NCI-H2081 treated with DMSO at 0.1 percent for 48 hours (cell line): ENCODE measurements around the gene RTF1.
"Not testable (repeated sequence)": the region's sequence is repeated elsewhere in the genome, so short reads cannot be mapped to it uniquely, and the experiment has no call there.

ENCODE experiments used
- DNase-seq: peaks from one replicate; lab custom pipeline; 2025; lab: John Stamatoyannopoulos, UW

Gene RTF1

DNA sequence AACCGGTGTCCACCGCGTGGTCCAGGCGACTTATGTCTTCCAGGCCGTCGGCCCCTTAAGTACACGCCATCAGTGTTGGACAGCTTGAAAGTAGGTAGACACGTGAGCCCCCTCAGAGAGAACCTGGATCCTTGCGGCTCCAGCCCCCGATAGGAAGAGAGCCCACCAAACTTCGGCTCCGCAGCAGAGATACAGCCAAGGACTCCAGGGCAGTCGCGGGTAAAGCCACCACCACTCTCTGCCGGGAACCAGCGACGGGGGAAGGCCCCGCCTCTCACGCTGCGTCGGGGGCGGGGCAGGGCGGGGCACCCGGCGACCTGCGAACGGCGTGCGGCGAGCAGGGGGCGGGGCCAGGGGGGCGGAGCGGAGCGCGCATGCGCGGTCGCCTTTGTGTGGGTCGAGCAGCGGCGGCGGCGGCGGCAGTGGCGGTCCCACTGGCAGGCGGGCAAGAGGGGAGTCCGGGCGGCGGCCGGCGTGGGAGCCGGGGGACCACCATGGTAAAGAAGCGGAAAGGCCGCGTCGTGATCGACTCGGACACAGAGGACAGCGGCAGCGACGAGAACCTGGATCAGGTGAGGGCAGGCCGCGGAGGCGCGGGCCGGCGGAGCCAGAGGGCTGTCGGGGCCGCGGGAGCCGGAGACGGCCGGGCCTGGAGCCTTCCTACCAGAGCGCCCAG, at the start of gene RTF1:
Gene RTF1, plus strand, starts transcription at position 354 of the 676 bp plus-strand sequence. Its CDS starts 21 bp downstream, at position 375.
- DNase-seq: no peak

- no peak for DNase-seq
These were observed 49.5 kb upstream of the RTF1 start for GRCh38 chr15:41367418-41367817.

DNA sequence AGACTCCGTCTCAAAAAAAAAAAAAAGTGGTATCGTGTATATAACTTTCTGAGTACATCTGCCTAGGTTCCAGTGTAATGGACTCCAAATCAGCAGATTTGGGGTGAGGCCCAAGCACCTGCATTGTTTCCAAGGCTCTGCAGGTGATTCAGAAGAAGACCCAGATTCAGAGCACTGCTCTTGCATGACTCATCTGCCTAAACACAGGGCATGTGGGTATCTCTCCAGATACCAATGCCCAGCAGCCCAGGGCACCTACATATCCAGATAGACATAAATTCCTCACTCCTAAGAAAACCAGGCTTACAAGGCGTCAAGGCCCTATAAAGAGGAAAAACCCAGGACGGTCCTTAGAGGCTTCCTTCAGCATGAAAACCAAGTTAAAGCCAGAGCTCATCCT, 38.9 kb upstream of the RTF1 start:
- DNase-seq: no peak

DNA sequence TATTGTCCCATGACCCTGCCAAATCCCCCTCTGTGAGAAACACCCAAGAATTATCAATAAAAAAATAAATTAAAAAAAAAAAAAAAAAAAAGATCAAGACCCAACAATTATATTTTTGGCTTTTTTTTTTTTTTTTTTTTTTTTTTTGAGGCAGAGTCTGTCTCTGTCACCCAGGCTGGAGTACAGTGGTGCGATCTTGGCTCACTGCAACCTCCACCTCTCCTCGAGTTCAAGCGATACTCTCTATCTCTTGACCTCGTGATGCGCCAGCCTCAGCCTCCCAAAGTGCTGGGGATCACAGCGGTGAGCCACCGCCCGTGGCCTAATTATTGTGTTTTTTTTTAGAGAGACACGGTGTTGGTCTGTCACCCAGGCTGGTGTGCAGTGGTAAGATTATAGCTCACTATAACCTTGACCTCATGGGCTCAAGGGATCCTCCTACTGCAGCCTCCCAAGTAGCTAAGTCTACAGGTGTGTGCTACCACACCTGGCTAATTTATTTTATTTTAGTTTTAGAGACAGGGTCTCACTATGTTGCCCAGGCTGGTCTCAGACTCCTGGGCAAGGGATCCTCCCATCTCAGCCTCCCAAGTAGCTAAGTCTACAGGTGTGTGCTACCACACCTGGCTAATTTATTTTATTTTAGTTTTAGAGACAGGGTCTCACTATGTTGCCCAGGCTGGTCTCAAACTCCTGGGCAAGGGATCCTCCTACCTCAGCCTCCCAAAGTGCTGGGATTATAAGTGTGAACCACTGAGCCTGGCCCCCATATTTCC, 32.7 kb upstream of the RTF1 start:
- DNase-seq: not testable (repeated sequence)

- no peak for DNase-seq
These were observed 29.2 kb upstream of the RTF1 start for GRCh38 chr15:41387646-41388045.

DNA sequence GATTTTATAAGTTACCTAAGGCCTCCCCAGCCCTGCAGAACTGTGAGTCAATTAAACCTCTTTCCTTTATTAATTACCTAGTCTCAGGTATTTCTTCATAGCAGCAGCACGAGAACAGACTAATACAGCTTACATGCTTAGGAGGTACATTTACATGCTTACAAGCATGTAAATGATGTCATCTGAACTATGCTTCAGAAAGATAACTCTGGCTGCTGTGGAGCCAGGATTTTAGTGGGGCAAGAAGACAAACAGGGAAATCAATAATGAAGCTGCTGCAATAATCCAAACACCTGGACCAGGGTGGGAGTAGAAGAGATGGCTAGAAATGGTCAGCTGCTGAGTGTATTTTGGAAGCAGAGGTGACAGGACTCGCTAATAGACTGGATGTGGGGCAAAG, 24.2 kb upstream of the RTF1 start:
- DNase-seq: no peak

DNA sequence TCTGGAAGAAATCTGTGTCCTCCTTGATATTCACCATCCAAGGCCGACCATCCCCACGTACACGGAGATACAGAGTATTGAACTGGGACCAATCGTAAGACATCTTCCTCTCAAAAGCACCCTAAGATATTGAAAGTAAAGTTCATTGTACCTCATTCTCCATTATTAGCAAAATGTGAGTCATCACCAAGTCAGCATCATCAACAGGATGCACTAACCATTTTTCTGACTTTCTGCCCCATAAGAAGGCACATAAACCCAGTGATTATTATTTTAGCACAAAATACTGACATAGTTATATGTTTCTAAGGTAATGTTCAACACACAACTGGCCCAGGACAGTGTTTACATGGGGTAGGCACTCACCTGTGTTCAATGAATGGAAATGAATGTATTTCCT, 22.0 kb upstream of the RTF1 start:
- DNase-seq: no peak

- no peak for DNase-seq
These were observed 20.8 kb upstream of the RTF1 start for GRCh38 chr15:41396111-41396510.

GRCh38 chr15:41401904-41402267, 15.0 kb upstream of the RTF1 start:
- DNase-seq: no peak

GRCh38 chr15:41407341-41407740, 9.6 kb upstream of the RTF1 start:
- DNase-seq: no peak

DNA sequence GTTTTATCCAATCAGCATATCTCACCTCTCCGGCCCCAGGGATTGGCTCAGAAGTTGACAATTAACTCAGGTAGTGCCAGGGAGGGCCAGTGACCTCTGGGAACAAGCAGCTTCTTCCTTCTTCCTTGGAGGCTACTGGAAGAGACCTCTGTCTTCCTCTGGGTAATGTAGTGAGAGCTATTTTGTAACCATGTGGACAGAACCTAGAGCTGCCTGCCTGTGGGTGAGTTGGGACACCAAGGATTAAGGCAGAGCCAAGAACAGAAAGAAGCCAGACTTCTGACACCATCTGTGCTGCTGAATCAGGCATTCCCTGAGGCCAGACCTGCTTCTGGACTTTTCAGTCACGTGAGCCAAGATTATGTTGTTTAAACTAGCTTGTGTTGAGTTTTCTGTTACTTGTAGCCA, 8.7 kb upstream of the RTF1 start:
- no peak for DNase-seq

- no peak for DNase-seq
These were observed 5.9 kb upstream of the RTF1 start for GRCh38 chr15:41411031-41411430.

- DNase-seq: no peak
These were observed 5.5 kb upstream of the RTF1 start for GRCh38 chr15:41411441-41411840.

GRCh38 chr15:41416128-41416741, 660 bp upstream of the RTF1 start:
- DNase-seq: no peak

- no peak for DNase-seq
These were observed 712 bp downstream of the RTF1 start for GRCh38 chr15:41417418-41418195.

- DNase-seq: no peak
These were observed 7.2 kb downstream of the RTF1 start for GRCh38 chr15:41423979-41424659.

GRCh38 chr15:41424809-41425208, 7.9 kb downstream of the RTF1 start:
- DNase-seq: no peak

DNA sequence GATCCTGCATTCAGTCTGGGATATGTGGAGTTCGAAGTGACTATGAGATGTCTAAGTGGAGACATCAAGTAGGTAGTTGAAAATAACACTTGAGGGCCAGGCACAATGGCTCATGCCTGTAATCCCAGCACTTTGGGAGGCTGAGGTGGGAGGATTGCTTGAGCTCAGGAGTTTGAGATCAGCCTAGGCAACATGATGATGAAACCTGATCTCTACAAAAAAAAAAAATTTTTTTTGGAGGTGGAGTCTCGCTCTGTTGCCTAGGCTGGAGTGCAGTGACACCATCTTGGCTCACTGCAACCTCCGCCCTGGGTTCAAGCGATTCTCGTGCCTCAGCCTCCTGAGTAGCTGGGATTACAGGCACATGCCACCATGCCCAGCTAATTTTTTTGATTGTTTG, 9.0 kb downstream of the RTF1 start:
- DNase-seq: not testable (repeated sequence)

GRCh38 chr15:41429003-41429890, 12.4 kb downstream of the RTF1 start:
- no peak for DNase-seq

- no peak for DNase-seq
These were observed 18.3 kb downstream of the RTF1 start for GRCh38 chr15:41435037-41435786.
